Endothelial cell (in vitro differentiated cells): ENCODE data around the gene DACT2. TPM values are rescaled to one million over a fixed set of nuclear protein-coding genes. Genes with fewer than 3 reads are reported as not detected.

Experiments
- DNase-seq: peaks from one replicate; pipeline ENCODE4 v3.0.0; 2021; ENCODE audit warnings: low spot score
- H3K27ac Mint-ChIP-seq: one replicate; pipeline ENCODE4 v1.8.0; 2021; ENCODE audit warnings: mixed read lengths, inconsistent platforms; ENCODE audit not compliant: unreplicated experiment
- H3K27me3 Mint-ChIP-seq: one replicate; pipeline ENCODE4 v1.8.0; 2021; ENCODE audit warnings: mild to moderate bottlenecking, moderate library complexity, mixed read lengths, inconsistent platforms; ENCODE audit not compliant: unreplicated experiment
- H3K36me3 Mint-ChIP-seq: one replicate; pipeline ENCODE4 v1.8.0; 2021; ENCODE audit warnings: mild to moderate bottlenecking, low read depth, mixed read lengths, inconsistent platforms; ENCODE audit not compliant: unreplicated experiment
- H3K4me1 Mint-ChIP-seq: one replicate; pipeline ENCODE4 v1.8.0; 2021; ENCODE audit warnings: mild to moderate bottlenecking, mixed read lengths, inconsistent platforms; ENCODE audit not compliant: unreplicated experiment
- H3K4me3 Mint-ChIP-seq: one replicate; pipeline ENCODE4 v1.8.0; 2021; ENCODE audit warnings: mild to moderate bottlenecking, mixed read lengths, inconsistent platforms; ENCODE audit not compliant: unreplicated experiment
- H3K9me3 Mint-ChIP-seq: one replicate; pipeline ENCODE4 v1.8.0; 2021; ENCODE audit warnings: mixed read lengths, inconsistent platforms; ENCODE audit not compliant: unreplicated experiment
- total RNA-seq: library from RNA; stranded (reverse); fragmentation: NEBNext Ultra II Directional; extraction: Animal tissue kit (Norgen Biotek cat#: 25700); gene quantifications from one replicate; pipeline ENCODE4 v1.2.1, GENCODE V29; 2021; ENCODE audit not compliant: unreplicated experiment
- TF ChIP-seq, protein P1 (sequence below): fragments of 200-600 bp; sonication (generic); IDR thresholded peaks from one replicate; pipeline ENCODE4 v1.5.0; 2021; ENCODE audit warnings: antibody characterized with exemption; ENCODE audit not compliant: unreplicated experiment

DACT2 gene
- total RNA-seq, 1 donor from 2014 or later: 0.23 TPM

GRCh38 chr6:168274037-168274952 is 45.3 kb downstream of the DACT2 start:
- Mint-ChIP-seq H3K36me3 (no peaks in the 10 kb centered on the region), H3K4me1 (peaks cover 7% of the 10 kb centered on the region), H3K27me3 (peaks cover 3% of the 10 kb centered on the region), H3K27ac (no peak overlapping the region), H3K4me3 (no peak overlapping the region), H3K9me3 (no peaks in the 10 kb centered on the region)
- DNase-seq: no peak
- TF ChIP-seq, protein P1, sequence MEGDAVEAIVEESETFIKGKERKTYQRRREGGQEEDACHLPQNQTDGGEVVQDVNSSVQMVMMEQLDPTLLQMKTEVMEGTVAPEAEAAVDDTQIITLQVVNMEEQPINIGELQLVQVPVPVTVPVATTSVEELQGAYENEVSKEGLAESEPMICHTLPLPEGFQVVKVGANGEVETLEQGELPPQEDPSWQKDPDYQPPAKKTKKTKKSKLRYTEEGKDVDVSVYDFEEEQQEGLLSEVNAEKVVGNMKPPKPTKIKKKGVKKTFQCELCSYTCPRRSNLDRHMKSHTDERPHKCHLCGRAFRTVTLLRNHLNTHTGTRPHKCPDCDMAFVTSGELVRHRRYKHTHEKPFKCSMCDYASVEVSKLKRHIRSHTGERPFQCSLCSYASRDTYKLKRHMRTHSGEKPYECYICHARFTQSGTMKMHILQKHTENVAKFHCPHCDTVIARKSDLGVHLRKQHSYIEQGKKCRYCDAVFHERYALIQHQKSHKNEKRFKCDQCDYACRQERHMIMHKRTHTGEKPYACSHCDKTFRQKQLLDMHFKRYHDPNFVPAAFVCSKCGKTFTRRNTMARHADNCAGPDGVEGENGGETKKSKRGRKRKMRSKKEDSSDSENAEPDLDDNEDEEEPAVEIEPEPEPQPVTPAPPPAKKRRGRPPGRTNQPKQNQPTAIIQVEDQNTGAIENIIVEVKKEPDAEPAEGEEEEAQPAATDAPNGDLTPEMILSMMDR: no peak

GRCh38 chr6:168273441-168274036 is 46.0 kb downstream of the DACT2 start:
- TF ChIP-seq, protein P1: no peak
- peaks cover 3% of the 10 kb centered on the region for H3K27me3 Mint-ChIP-seq
- no peaks in the 10 kb centered on the region for H3K9me3 Mint-ChIP-seq
- DNase-seq: no peak
- H3K4me3 Mint-ChIP-seq: no peak overlapping the region
- no peak overlapping the region for H3K27ac Mint-ChIP-seq
- H3K36me3 Mint-ChIP-seq: no peaks in the 10 kb centered on the region
- peaks cover 7% of the 10 kb centered on the region for H3K4me1 Mint-ChIP-seq

- no peaks in the 10 kb centered on the region for H3K36me3 Mint-ChIP-seq
- no peaks in the 10 kb centered on the region for H3K27me3 Mint-ChIP-seq
- H3K27ac Mint-ChIP-seq: no peak overlapping the region
- TF ChIP-seq, protein P1: no peak
- no peak for DNase-seq
- no peak overlapping the region for H3K4me3 Mint-ChIP-seq
- peaks cover 7% of the 10 kb centered on the region for H3K4me1 Mint-ChIP-seq
- no peaks in the 10 kb centered on the region for H3K9me3 Mint-ChIP-seq
Observed at GRCh38 chr6:168272415-168273325, 46.9 kb downstream of the DACT2 start.

DNA sequence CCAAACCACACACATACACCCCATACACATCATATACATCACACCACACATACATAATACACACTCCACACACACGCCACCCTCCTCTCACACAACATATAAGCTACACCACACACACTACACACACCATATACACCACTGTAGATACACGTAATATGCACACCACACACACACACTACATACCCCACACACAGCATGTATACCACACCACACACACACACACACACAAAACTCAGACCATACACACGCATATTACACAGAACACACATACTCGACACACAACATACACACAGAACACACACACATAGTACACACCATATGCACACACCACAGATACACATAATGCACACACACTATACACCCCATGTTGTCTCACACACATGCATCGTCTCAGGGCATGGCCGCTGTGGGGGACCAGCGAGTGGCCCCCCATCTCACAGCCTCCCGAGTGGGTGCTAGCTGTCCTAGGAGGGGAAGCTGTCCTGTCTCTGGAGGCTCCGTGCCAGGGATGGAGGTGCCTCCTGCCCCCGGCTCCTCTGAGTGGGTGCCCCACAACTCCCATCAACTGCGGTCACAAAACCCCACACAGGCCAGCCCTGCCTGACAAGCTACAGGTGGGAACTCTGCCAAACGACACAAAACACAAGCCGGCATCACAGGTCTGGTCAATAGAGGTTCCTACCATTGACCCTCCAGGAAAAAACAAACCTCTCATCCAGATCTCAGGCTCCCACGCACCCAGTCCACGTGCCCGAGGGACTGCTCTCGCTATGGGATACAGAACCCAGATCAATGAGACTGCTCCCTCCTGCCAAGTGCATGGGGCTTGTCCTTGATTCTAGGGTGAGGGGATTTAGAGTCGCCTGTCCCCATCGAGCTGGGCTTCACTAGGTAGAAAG is 49.1 kb downstream of the DACT2 start:
- Mint-ChIP-seq H3K27ac (no peak overlapping the region), H3K36me3 (no peaks in the 10 kb centered on the region), H3K9me3 (no peaks in the 10 kb centered on the region), H3K4me1 (peaks cover 4% of the 10 kb centered on the region), H3K4me3 (no peak overlapping the region), H3K27me3 (peaks cover 1% of the 10 kb centered on the region)
- no peak for DNase-seq
- TF ChIP-seq, protein P1: no peak
